Calu3 (cell line): ENCODE data around the gene LMO4. TPM values are rescaled to one million over a fixed set of nuclear protein-coding genes. Genes with fewer than 3 reads are reported as not detected.

Experiments
- BruUV-seq: library from RNA; stranded (reverse); fragments of 400-500 nt; replicated peaks from 2 replicates; lab custom pipeline; 2021; lab: Mats Ljungman, UMichigan
- CTCF ChIA-PET: fragments of 300-600 bp; sonication (Branson Sonifier 250); formaldehyde crosslinking; loops from one replicate; lab custom pipeline; 2022; ENCODE audit warnings: antibody characterized with exemption; lab: Charles Lee
- DNase-seq: peaks from one replicate; pipeline ENCODE4 v3.0.0; 2022
- H3K27ac Mint-ChIP-seq: one replicate; pipeline ENCODE4 v1.8.0; 2022; ENCODE audit warnings: mixed read lengths; ENCODE audit not compliant: unreplicated experiment
- H3K27me3 Mint-ChIP-seq: one replicate; pipeline ENCODE4 v1.8.0; 2022; ENCODE audit warnings: mixed read lengths; ENCODE audit not compliant: unreplicated experiment
- H3K36me3 Mint-ChIP-seq: one replicate; pipeline ENCODE4 v1.8.0; 2022; ENCODE audit warnings: mild to moderate bottlenecking, moderate library complexity, mixed read lengths; ENCODE audit not compliant: insufficient read depth, unreplicated experiment
- H3K4me1 Mint-ChIP-seq: one replicate; pipeline ENCODE4 v1.8.0; 2022; ENCODE audit warnings: mild to moderate bottlenecking, low read depth, mixed read lengths; ENCODE audit not compliant: unreplicated experiment
- H3K4me3 Mint-ChIP-seq: one replicate; pipeline ENCODE4 v1.8.0; 2022; ENCODE audit warnings: mild to moderate bottlenecking, low read depth, moderate library complexity, mixed read lengths; ENCODE audit not compliant: unreplicated experiment
- H3K9me3 Mint-ChIP-seq: one replicate; pipeline ENCODE4 v1.8.0; 2022; ENCODE audit warnings: low read depth, mixed read lengths; ENCODE audit not compliant: unreplicated experiment
- CTCF ChIP-seq: fragments of 200-600 bp; IDR thresholded peaks from one replicate; pipeline ENCODE4 v1.8.0; 2022; ENCODE audit warnings: antibody characterized with exemption; ENCODE audit not compliant: unreplicated experiment
- intact Hi-C: fragments of 100-400 bp; cut with micrococcal nuclease; formaldehyde crosslinking; loops from one replicate; pipeline ENCODE4 v1.10.0; 2022; ENCODE audit not compliant: unreplicated experiment
- total RNA-seq: library from RNA; stranded (reverse); gene quantifications from 2 replicates; pipeline ENCODE4 v1.2.3, GENCODE V29; 2022

The LMO4 gene
- total RNA-seq, 1 experiment from 2014 or later, result 95.0 TPM

DNA sequence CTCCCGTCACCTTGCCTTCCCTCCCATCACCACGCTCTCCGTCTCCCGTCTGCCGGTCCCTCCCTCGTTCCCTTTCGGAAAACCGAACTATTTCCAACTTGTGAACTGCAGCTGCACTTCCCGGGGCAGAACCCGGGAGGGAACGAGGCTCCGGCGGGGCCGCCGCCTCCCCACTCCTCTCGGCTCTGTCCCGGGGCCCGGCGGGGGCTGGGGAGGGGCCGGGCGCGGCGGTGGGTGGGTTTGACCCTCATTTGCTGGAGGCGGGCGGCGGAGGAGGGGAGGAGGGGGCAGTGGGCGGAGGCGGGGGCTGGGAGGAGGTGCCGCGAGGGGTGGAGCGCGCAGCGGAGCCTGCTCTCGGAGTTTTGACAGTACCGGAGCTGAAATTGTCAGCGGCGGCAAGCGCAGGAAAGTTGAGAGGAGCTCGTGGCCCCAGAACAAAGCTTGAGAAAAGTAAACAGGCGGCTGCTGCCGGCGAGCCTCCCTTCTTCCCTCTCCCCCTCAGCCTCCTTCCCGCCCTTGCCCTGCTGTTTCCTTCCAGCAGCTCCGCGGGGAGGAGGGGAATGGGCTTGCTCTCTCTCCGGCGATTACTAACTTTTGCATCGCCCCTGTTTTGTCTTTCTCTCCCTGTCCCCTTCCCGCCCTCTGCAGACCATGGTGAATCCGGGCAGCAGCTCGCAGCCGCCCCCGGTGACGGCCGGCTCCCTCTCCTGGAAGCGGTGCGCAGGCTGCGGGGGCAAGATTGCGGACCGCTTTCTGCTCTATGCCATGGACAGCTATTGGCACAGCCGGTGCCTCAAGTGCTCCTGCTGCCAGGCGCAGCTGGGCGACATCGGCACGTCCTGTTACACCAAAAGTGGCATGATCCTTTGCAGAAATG, 2.9 kb downstream of the LMO4 start:
- peak; percentile 81 for DNase-seq
- intact Hi-C loops, result loop anchor here (2.0 to 5.0 kb wide), 2 partner anchors 61 to 466 kb away; no protein-coding TSS in a partner anchor
- Mint-ChIP-seq H3K9me3 (no peaks in the 10 kb centered on the region), H3K4me3 (peak overlapping the region; percentile 94), H3K36me3 (peaks cover 92% of the 10 kb centered on the region), H3K27ac (peak overlapping the region; percentile 90), H3K27me3 (no peaks in the 10 kb centered on the region), H3K4me1 (peaks cover 10% of the 10 kb centered on the region)
- BruUV-seq, result no TSS peak
- TF ChIP-seq CTCF, result no peak
- CTCF ChIA-PET, result interaction anchor here (1.3 kb wide), 1 partner anchor 474 kb away, joined by 5 read pairs; no protein-coding TSS in a partner anchor

DNA sequence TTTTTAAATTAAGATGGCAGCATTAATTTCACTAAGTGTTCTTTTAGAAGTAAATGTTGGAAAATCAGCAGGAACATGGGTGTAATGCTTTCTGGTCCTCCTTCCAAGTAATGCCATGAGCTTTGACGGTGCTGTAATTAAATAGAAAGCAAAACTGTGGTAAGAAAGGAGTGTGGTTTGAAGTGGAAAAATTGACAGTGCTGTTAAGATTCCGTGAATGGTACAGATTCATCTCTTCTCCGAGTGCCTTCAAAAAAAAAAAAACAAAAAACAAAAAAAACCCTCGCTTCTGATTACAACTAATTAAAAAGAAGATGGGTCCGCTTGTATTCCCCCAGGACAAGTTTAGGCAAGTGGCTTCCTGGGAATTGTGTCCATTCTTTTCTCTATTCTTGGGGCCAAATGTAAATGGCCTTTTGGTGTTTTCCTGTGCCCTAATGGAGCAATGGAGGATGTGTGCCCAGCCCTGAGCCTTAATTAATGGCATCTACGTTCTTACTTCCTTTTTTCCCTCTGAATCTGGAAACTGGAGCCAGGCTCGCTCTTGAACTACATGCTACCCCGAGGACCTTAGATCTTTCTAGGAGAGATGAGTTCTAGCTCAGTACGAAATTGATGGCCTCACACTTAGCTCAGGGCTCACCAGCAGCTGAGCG, 5.1 kb downstream of the LMO4 start:
- CTCF ChIA-PET, result interaction anchor here (0.7 to 1.7 kb wide), 6 partner anchors 12 to 905 kb away, joined by 4 to 11 read pairs (median 7); no protein-coding TSS in a partner anchor

GRCh38 chr1:87334351-87335174, 5.9 kb downstream of the LMO4 start:
- CTCF ChIA-PET, result interaction anchor here (0.6 to 1.7 kb wide), 9 partner anchors 11 to 904 kb away, joined by 3 to 11 read pairs (median 5); no protein-coding TSS in a partner anchor

More for the DNA sequence above, 5.1 kb downstream of the LMO4 start:
- Mint-ChIP-seq H3K4me1 (peaks cover 25% of the 10 kb centered on the region), H3K9me3 (no peaks in the 10 kb centered on the region), H3K36me3 (peaks cover 96% of the 10 kb centered on the region), H3K27me3 (no peaks in the 10 kb centered on the region), H3K27ac (peak overlapping the region; percentile 87), H3K4me3 (peak overlapping the region; percentile 94)
- DNase-seq, result no peak
- no TSS peak for BruUV-seq
- no peak for TF ChIP-seq CTCF
- intact Hi-C loops, result loop anchor here (2.0 to 5.0 kb wide), 2 partner anchors 117 to 463 kb away; no protein-coding TSS in a partner anchor

More at GRCh38 chr1:87334351-87335174, 5.9 kb downstream of the LMO4 start:
- H3K9me3 Mint-ChIP-seq, result no peaks in the 10 kb centered on the region
- intact Hi-C loops, result loop anchor here (2.0 to 5.0 kb wide), 4 partner anchors 116 to 473 kb away; no protein-coding TSS in a partner anchor
- TSS peak; percentile 86 for BruUV-seq
- H3K27me3 Mint-ChIP-seq, result no peaks in the 10 kb centered on the region
- H3K27ac Mint-ChIP-seq, result peak overlapping the region; percentile 87
- peaks cover 32% of the 10 kb centered on the region for H3K4me1 Mint-ChIP-seq
- TF ChIP-seq CTCF, result peak; percentile 33
- H3K36me3 Mint-ChIP-seq, result peaks cover 94% of the 10 kb centered on the region
- H3K4me3 Mint-ChIP-seq, result peak overlapping the region; percentile 94
- DNase-seq, result peak; percentile 51
